Testis (tissue), 5 donors: ENCODE data around the gene SIGLEC14. TPM values are rescaled to one million over a fixed set of nuclear protein-coding genes. Genes with fewer than 3 reads are reported as not detected.
"Not testable (repeated sequence)": the region's sequence is repeated elsewhere in the genome, so short reads cannot be mapped to it uniquely, and the experiment has no call there.

Experiments
- DNase-seq: peaks from one replicate; pipeline ENCODE4 v3.0.0-alpha.2; 2019
- H3K27ac ChIP-seq, 2 donors: fragments of 200-600 bp; sonication (generic); one replicate each; pipeline ENCODE4 v1.5.1; 2019
- H3K27me3 ChIP-seq: fragments of 200-600 bp; sonication (generic); one replicate; pipeline ENCODE4 v1.5.1; 2019
- H3K36me3 ChIP-seq: fragments of 200-600 bp; sonication (generic); one replicate; pipeline ENCODE4 v1.5.1; 2017; ENCODE audit warnings: low read depth; ENCODE audit errors: missing control alignments
- H3K4me1 ChIP-seq: fragments of 200-600 bp; sonication (generic); one replicate; pipeline ENCODE4 v1.5.1; 2019
- H3K4me3 ChIP-seq, 2 donors: fragments of 200-600 bp; sonication (generic); one replicate each; pipeline ENCODE4 v1.5.1; 2017 to 2019
- H3K9me3 ChIP-seq: fragments of 200-600 bp; sonication (generic); one replicate; pipeline ENCODE4 v1.5.1; 2017
- POLR2A ChIP-seq: fragments of 450-650 bp; IDR thresholded peaks from one replicate; pipeline ENCODE4 v1.6.1; 2017; ENCODE audit warnings: antibody characterized with exemption, mild to moderate bottlenecking, moderate library complexity
- WGBS, 2 donors: methylation state at CpG; one replicate each; pipeline ENCODE4 v1.1.5; 2018; 5-methylcytosine and 5-hydroxymethylcytosine counted together
- intact Hi-C: fragments of 100-400 bp; cut with DNase I; formaldehyde crosslinking; loops from one replicate; pipeline ENCODE4 v1.15.1; 2023; ENCODE audit warnings: low total_unique reads
- long read RNA-seq, 2 donors: transcript quantifications; one replicate each; lab custom pipeline, GENCODE V29; 2026
- polyA plus RNA-seq: library from polyadenylated mRNA; stranded (reverse); fragments of 350-450 nt; fragmentation: Illumina TruSeq; extraction: RNeasy Lipid Tissue Mini Kit (QIAGEN cat#74804); gene quantifications from one replicate; pipeline ENCODE4 v1.2.3, GENCODE V29; 2014; ENCODE audit warnings: low read depth, low replicate concordance; ENCODE audit not compliant: insufficient read depth
- total RNA-seq, 2 donors: library from RNA; depleted of rRNA; stranded (reverse); fragments of >200 nt; gene quantifications; one replicate each; pipeline ENCODE4 v1.2.3, GENCODE V29; 2016
- TF ChIP-seq, protein P1 (sequence below), 3 experiments: fragments of 450-650 bp in 2 of 3; fragments of 200-600 bp in 1 of 3; sonication (generic) in 1 of 3; IDR thresholded peaks; one replicate each; pipeline ENCODE4 v1.5.1; 2016 to 2019; ENCODE audit warnings: antibody characterized with exemption in 3 of 3, mild to moderate bottlenecking in 2 of 3, moderate library complexity in 1 of 3

The SIGLEC14 gene, protein sequence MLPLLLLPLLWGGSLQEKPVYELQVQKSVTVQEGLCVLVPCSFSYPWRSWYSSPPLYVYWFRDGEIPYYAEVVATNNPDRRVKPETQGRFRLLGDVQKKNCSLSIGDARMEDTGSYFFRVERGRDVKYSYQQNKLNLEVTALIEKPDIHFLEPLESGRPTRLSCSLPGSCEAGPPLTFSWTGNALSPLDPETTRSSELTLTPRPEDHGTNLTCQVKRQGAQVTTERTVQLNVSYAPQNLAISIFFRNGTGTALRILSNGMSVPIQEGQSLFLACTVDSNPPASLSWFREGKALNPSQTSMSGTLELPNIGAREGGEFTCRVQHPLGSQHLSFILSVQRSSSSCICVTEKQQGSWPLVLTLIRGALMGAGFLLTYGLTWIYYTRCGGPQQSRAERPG
- total RNA-seq (1 to 10 TPM; 3.7 to 5.7 TPM), polyA plus RNA-seq (1.5 TPM)
- long read RNA-seq, donor 1, result 0 reads
- long read RNA-seq, donor 2, result 0 reads

DNA sequence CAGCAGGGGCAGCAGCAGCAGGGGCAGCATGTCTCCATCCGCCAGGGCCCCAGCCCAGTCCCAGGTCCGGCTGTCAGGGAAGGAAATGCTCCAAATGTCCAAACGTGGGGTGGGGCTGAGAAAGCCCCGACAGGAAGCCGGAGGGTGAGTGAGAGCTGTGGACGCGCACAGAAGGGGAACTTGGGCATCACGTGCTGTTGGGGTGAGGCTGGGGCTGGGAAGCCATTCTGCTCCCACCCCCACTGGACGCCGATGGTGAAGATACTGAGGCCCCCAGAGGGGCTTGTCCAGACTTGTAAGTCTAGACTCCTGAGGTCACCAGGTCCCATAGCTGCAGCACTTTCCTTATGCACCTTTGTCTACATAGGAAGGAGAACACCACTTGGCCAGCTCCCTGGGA is at the start of gene SIGLEC14:
SIGLEC14 (minus strand) TSS at position 96 of the 400 bp plus-strand sequence; CDS start at position 30, 66 bp downstream.
- H3K27me3 ChIP-seq, DNase-seq, H3K4me3 ChIP-seq, H3K36me3 ChIP-seq, H3K9me3 ChIP-seq, intact Hi-C loops: not testable (repeated sequence)
- Histone ChIP-seq H3K27ac (peak within 1 kb of the TSS; percentile 88 to 90), H3K4me1 (peaks cover 27% of the 10 kb centered on the region)
- 51% methylated on average over 8 of the region's 10 CpGs; no CpG with 5 or more reads in 1 of the 2 donors for WGBS, 2 donors

DNA sequence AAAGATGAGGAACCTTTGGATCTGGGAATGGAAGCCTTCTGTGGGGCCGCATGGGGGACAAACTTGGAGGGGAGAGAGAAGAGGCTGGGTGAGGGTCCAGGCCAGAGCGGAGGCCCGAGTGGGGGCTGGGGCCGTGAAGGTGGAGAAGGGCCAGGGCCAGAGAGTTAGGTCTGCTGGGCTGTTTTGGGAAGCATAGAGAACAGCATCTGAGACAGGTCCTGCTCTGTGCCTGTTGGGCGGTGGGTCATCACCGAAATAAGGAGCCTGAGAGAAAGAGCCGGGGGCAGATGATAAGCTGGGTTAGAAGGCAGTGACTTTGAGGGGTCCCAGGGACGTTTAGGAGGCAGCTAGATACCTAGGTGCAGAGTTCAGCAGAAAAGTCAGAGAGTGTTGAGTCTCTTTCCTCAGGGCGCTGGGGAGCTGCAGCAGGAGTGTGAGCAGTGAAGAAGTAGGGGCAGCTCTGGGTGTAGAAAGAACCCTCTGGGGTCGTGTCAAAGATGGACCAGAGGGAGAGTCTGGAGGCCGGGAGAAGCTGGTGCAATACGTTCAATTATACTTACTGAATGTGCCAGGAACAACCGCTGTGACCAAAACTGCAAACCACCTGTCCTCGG is 49.2 kb upstream of the SIGLEC14 start:
- intact Hi-C loops, result no loop called here
- Histone ChIP-seq H3K36me3 (no peaks in the 10 kb centered on the region), H3K9me3 (no peaks in the 10 kb centered on the region), H3K27ac (no peak overlapping the region), H3K4me3 (no peak overlapping the region), H3K4me1 (peaks cover 16% of the 10 kb centered on the region), H3K27me3 (no peaks in the 10 kb centered on the region)
- DNase-seq, result no peak
- no peak for TF ChIP-seq POLR2A
- TF ChIP-seq, protein P1, sequence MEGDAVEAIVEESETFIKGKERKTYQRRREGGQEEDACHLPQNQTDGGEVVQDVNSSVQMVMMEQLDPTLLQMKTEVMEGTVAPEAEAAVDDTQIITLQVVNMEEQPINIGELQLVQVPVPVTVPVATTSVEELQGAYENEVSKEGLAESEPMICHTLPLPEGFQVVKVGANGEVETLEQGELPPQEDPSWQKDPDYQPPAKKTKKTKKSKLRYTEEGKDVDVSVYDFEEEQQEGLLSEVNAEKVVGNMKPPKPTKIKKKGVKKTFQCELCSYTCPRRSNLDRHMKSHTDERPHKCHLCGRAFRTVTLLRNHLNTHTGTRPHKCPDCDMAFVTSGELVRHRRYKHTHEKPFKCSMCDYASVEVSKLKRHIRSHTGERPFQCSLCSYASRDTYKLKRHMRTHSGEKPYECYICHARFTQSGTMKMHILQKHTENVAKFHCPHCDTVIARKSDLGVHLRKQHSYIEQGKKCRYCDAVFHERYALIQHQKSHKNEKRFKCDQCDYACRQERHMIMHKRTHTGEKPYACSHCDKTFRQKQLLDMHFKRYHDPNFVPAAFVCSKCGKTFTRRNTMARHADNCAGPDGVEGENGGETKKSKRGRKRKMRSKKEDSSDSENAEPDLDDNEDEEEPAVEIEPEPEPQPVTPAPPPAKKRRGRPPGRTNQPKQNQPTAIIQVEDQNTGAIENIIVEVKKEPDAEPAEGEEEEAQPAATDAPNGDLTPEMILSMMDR (IDR thresholded peaks at IDR 0.05), result no peak
- 83 to 87% methylated on average over 14 of the region's 14 CpGs for WGBS, 2 donors

DNA sequence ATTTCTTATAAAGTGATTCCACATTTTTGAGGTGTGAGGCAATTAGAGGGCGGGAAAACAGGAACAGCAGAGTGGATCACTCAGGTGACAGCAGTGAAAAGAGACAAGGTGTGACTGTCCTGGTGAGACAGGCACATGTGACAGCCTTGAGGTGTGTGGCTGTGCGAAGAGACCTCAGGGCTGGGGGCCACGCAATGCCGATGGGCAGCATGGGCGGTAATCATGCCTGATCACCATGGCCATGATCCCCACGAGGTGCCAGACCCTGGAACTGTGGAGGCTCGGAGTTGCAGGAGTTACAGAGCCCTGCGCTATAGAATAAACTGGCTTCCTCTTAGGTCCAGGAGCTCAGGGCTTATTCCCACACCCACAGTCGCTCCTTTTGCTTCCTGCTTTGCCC is 48.5 kb upstream of the SIGLEC14 start:
- no peak for DNase-seq
- H3K27me3 ChIP-seq, result no peaks in the 10 kb centered on the region
- 88 to 91% methylated on average over 9 of the region's 9 CpGs for WGBS, 2 donors
- no peak overlapping the region for H3K27ac ChIP-seq
- intact Hi-C loops, result no loop called here
- TF ChIP-seq, protein P1 (IDR thresholded peaks at IDR 0.05), result no peak
- TF ChIP-seq POLR2A, result no peak
- H3K4me1 ChIP-seq, result peaks cover 16% of the 10 kb centered on the region
- no peaks in the 10 kb centered on the region for H3K36me3 ChIP-seq
- H3K4me3 ChIP-seq, result no peak overlapping the region
- no peaks in the 10 kb centered on the region for H3K9me3 ChIP-seq

DNA sequence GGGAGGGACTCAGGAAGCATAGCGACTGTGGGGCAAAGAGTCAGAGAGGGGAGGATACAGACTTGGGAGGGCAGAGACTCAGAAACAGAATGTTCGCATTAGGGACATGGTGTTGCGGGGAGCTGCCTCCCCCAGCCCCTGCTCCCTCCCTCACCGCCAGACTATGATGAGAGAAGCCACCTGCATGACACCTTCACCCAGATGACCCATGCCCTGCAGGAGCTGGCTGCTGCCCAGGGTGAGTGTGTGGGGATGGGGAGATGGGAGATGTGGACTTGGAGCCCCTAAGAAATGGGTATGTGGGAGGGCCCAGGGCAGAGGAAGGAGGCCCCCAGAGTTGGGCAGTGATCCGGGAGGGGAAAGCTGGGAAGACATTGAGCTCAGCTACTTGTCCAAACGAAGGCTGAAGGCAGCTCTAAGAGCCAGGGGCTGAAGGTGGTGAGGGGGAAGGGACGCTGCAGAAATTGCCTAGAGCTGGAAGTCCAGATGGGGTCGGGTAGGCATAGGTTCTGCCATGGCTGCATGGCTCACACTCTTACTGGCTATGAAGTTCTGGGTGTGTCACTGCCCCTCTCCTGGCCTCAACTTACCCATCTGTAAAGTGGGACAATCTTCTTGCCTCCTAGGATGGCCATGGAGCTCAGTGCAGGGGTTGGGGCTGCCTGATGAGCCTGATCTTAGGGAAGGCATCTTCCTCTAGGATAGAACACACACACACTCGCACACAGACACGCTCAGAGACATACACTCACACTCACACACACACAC is 47.9 kb upstream of the SIGLEC14 start:
- Histone ChIP-seq H3K9me3 (no peaks in the 10 kb centered on the region), H3K4me3 (no peak overlapping the region), H3K4me1 (peaks cover 16% of the 10 kb centered on the region), H3K27ac (no peak overlapping the region), H3K27me3 (no peaks in the 10 kb centered on the region), H3K36me3 (no peaks in the 10 kb centered on the region)
- 69 to 83% methylated on average over 10 of the region's 10 CpGs for WGBS, 2 donors
- no peak for DNase-seq
- intact Hi-C loops, result no loop called here
- TF ChIP-seq, protein P1 (IDR thresholded peaks at IDR 0.05), result no peak
- TF ChIP-seq POLR2A, result no peak

DNA sequence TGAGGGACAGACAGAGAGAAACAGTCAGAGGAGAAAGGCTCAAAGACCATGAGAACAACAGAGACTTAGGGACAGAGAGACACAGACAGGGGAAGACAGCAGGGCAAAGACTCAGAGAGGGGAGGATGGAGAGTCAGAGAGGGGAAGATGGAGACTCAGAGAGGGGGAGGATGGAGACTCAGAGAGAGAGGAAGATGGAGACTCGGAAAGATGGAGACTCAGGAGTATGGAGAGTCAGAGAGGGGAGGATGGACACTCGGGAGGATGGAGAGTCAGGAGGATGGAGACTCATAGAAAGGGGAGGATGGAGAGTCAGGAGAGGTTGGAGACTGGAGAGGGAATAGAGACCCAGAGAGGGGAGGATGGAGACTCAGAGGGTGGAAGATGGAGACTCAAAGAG is 47.2 kb upstream of the SIGLEC14 start:
- no peaks in the 10 kb centered on the region for H3K9me3 ChIP-seq
- H3K4me3 ChIP-seq, result no peak overlapping the region
- WGBS, 2 donors, result 39 to 71% methylated on average over 2 of the region's 2 CpGs
- DNase-seq, result no peak
- no peaks in the 10 kb centered on the region for H3K27me3 ChIP-seq
- intact Hi-C loops, result no loop called here
- H3K4me1 ChIP-seq, result peaks cover 16% of the 10 kb centered on the region
- no peaks in the 10 kb centered on the region for H3K36me3 ChIP-seq
- H3K27ac ChIP-seq, result peak overlapping the region in 1 of 2 donors; percentile 53
- no peak for TF ChIP-seq POLR2A
- TF ChIP-seq, protein P1 (IDR thresholded peaks at IDR 0.05), result no peak
